WTC11 (cell line): ENCODE data around the gene MED9.

Source experiments
- TF ChIP-seq, protein P1 (sequence below): fragments of 200-600 bp; IDR thresholded peaks from 2 replicates; pipeline ENCODE4 v1.8.0; 2022; ENCODE audit warnings: antibody characterized with exemption
- TF ChIP-seq, protein P2 (sequence below): sonication (generic); formaldehyde crosslinking; IDR thresholded peaks from 2 replicates; pipeline ENCODE4 v1.8.1; 2023; ENCODE audit warnings: mild to moderate bottlenecking, missing genetic modification reagents

DNA sequence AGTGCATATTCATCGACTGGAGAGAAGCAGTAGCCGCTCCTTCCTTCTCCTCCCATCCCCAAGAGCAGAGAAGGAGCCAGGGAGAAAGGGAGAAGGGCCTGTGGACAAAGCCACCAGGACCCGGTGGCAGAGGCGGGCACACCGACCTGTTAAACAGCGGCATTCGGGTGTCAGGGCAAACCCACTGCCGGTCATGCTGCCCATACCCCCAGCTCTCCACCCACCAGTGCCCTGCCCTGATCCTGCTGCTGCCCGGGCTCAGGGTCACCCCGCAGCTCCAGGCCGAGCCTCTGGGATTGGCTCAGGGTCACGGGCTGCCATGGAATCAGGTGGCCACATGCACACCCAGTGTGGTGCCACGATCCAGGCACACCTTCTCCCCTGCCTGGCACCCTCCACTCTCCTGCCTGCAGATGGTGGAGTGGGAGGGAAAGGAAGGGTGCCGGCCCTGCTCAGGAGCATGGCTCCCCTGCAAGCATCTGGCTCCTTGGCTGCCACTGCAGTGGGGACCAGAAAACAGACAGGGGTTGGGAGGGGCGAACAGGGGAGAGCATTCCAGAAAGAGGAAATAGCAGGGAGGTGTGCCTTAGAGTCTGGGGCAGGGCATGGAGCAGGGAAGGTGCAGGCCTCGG lies 37.7 kb downstream of the MED9 start:
- TF ChIP-seq, protein P1, sequence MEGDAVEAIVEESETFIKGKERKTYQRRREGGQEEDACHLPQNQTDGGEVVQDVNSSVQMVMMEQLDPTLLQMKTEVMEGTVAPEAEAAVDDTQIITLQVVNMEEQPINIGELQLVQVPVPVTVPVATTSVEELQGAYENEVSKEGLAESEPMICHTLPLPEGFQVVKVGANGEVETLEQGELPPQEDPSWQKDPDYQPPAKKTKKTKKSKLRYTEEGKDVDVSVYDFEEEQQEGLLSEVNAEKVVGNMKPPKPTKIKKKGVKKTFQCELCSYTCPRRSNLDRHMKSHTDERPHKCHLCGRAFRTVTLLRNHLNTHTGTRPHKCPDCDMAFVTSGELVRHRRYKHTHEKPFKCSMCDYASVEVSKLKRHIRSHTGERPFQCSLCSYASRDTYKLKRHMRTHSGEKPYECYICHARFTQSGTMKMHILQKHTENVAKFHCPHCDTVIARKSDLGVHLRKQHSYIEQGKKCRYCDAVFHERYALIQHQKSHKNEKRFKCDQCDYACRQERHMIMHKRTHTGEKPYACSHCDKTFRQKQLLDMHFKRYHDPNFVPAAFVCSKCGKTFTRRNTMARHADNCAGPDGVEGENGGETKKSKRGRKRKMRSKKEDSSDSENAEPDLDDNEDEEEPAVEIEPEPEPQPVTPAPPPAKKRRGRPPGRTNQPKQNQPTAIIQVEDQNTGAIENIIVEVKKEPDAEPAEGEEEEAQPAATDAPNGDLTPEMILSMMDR = no peak
- TF ChIP-seq, protein P2, sequence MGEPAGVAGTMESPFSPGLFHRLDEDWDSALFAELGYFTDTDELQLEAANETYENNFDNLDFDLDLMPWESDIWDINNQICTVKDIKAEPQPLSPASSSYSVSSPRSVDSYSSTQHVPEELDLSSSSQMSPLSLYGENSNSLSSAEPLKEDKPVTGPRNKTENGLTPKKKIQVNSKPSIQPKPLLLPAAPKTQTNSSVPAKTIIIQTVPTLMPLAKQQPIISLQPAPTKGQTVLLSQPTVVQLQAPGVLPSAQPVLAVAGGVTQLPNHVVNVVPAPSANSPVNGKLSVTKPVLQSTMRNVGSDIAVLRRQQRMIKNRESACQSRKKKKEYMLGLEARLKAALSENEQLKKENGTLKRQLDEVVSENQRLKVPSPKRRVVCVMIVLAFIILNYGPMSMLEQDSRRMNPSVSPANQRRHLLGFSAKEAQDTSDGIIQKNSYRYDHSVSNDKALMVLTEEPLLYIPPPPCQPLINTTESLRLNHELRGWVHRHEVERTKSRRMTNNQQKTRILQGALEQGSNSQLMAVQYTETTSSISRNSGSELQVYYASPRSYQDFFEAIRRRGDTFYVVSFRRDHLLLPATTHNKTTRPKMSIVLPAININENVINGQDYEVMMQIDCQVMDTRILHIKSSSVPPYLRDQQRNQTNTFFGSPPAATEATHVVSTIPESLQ (CRISPR knock-in tag) = no peak
